Measurements from ENCODE around the gene TOMM70. TPM values are rescaled to one million over a fixed set of nuclear protein-coding genes. Genes with fewer than 3 reads are reported as not detected.

Gene TOMM70
- total and polyA plus RNA-seq, 2 donors from 2014 or later, result 27.6 to 42.7 TPM

- Histone ChIP-seq H3K4me3 (ENCODE audit: low read length in 3 of 3) (no peak overlapping the region), H3K4me1 (ENCODE audit: control insufficient read depth in 2 of 3, insufficient read depth in 2 of 3, low read depth in 1 of 3, low read length in 3 of 3) (no peaks in the 10 kb centered on the region), H3K27me3 (ENCODE audit: control insufficient read depth, insufficient read depth, low read length) (no peaks in the 10 kb centered on the region), H3K27ac (ENCODE audit: low read depth in 2 of 2, low read length in 2 of 2) (no peak overlapping the region), H3K36me3 (ENCODE audit: control insufficient read depth in 2 of 3, insufficient read depth in 3 of 3, low read length in 3 of 3) (peaks cover 5 to 37% (median 9%) of the 10 kb centered on the region in 3 donors), H3K9ac (ENCODE audit: low read length in 3 of 3) (no peak overlapping the region), H3K9me3 (ENCODE audit: control insufficient read depth in 2 of 3, insufficient read depth in 1 of 3, low read length in 3 of 3) (no peaks in the 10 kb centered on the region)
- intact Hi-C loops (cut with DNase I), result no loop called here
- DNase-seq (no peak), FAIRE-seq (no peak)
- TF ChIP-seq CTCF (IDR thresholded peaks at IDR 0.05; ENCODE audit: borderline replicate concordance, extremely low read depth, insufficient read depth), result no peak
Observed at GRCh38 chr3:100366424-100366823, 34.5 kb downstream of the TOMM70 start.

GRCh38 chr3:100364421-100364820, 36.5 kb downstream of the TOMM70 start:
- H3K27me3 ChIP-seq (ENCODE audit: control insufficient read depth, insufficient read depth, low read length), result no peaks in the 10 kb centered on the region
- intact Hi-C loops (cut with DNase I), result no loop called here
- no peak overlapping the region for H3K9ac ChIP-seq (ENCODE audit: low read length in 3 of 3)
- TF ChIP-seq CTCF (IDR thresholded peaks at IDR 0.05; ENCODE audit: borderline replicate concordance, extremely low read depth, insufficient read depth), result no peak
- no peak for FAIRE-seq
- H3K4me3 ChIP-seq (ENCODE audit: low read length in 3 of 3), result no peak overlapping the region
- no peaks in the 10 kb centered on the region for H3K4me1 ChIP-seq (ENCODE audit: control insufficient read depth in 2 of 3, insufficient read depth in 2 of 3, low read depth in 1 of 3, low read length in 3 of 3)
- H3K27ac ChIP-seq (ENCODE audit: low read depth in 2 of 2, low read length in 2 of 2), result no peak overlapping the region
- H3K36me3 ChIP-seq (ENCODE audit: control insufficient read depth in 2 of 3, insufficient read depth in 3 of 3, low read length in 3 of 3), result peaks cover 3 to 31% (median 9%) of the 10 kb centered on the region in 3 donors
- H3K9me3 ChIP-seq (ENCODE audit: control insufficient read depth in 2 of 3, insufficient read depth in 1 of 3, low read length in 3 of 3), result no peaks in the 10 kb centered on the region
- no peak for DNase-seq

- Histone ChIP-seq H3K36me3 (ENCODE audit: control insufficient read depth in 2 of 3, insufficient read depth in 3 of 3, low read length in 3 of 3) (peaks cover 3 to 19% (median 7%) of the 10 kb centered on the region in 3 donors), H3K9ac (ENCODE audit: low read length in 3 of 3) (no peak overlapping the region), H3K9me3 (ENCODE audit: control insufficient read depth in 2 of 3, insufficient read depth in 1 of 3, low read length in 3 of 3) (no peaks in the 10 kb centered on the region), H3K4me3 (ENCODE audit: low read length in 3 of 3) (no peak overlapping the region), H3K4me1 (ENCODE audit: control insufficient read depth in 2 of 3, insufficient read depth in 2 of 3, low read depth in 1 of 3, low read length in 3 of 3) (peaks cover 0 to 3% (median 0%) of the 10 kb centered on the region in 3 donors), H3K27ac (ENCODE audit: low read depth in 2 of 2, low read length in 2 of 2) (no peak overlapping the region), H3K27me3 (ENCODE audit: control insufficient read depth, insufficient read depth, low read length) (no peaks in the 10 kb centered on the region)
- no peak for FAIRE-seq
- no peak for DNase-seq
- intact Hi-C loops (cut with DNase I), result no loop called here
- TF ChIP-seq CTCF (IDR thresholded peaks at IDR 0.05; ENCODE audit: borderline replicate concordance, extremely low read depth, insufficient read depth), result no peak
Observed at GRCh38 chr3:100361897-100362296, 39.0 kb downstream of the TOMM70 start.
